COLO829 (cell line): ENCODE data around the gene PAK4.

ENCODE experiments used
- DNase-seq: peaks from one replicate; pipeline ENCODE4 v3.0.0; 2012; ENCODE audit warnings: low spot score

The PAK4 gene

DNA sequence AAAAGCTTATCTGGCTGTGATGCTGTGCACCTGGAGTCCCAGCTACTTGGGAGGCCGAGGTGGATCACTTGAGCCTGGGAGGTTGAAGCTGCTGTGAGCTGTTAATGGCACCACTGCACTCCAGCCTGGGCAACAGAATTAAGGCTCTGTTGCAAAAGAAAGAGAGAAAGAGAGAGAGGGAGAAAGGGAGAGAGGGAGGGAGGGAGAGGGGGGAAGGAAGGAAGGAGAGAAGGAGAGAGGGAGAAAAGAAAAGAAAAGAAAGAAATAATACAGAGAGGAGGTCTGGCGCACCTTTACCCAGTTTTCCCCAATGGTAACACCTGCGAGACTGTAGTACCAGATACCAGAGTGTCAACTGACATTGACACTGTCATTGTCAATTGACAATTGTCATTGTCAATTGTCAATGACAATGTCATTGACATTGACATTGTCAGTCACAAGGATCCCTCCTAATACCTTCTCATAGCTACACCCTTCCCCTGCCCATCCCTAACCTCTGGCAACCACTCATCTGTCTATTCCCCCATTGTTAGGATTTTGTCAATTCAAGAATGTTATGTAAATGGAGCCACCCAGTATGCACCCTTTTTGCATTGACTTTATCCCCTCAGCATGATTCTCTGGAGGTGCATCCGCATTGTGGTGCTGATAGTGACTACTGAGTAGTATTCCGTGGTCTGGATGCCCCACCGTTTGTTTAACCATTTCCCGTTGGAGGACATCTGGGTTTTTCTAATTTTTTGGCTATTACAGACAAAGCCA is 21.3 kb downstream of the PAK4 start:
- no peak for DNase-seq

- DNase-seq: no peak
These were observed 21.9 kb downstream of the PAK4 start for GRCh38 chr19:39147480-39147879.

GRCh38 chr19:39148939-39149529 is 23.4 kb downstream of the PAK4 start:
- DNase-seq: no peak

GRCh38 chr19:39150235-39150634 is 24.6 kb downstream of the PAK4 start:
- DNase-seq: no peak

DNA sequence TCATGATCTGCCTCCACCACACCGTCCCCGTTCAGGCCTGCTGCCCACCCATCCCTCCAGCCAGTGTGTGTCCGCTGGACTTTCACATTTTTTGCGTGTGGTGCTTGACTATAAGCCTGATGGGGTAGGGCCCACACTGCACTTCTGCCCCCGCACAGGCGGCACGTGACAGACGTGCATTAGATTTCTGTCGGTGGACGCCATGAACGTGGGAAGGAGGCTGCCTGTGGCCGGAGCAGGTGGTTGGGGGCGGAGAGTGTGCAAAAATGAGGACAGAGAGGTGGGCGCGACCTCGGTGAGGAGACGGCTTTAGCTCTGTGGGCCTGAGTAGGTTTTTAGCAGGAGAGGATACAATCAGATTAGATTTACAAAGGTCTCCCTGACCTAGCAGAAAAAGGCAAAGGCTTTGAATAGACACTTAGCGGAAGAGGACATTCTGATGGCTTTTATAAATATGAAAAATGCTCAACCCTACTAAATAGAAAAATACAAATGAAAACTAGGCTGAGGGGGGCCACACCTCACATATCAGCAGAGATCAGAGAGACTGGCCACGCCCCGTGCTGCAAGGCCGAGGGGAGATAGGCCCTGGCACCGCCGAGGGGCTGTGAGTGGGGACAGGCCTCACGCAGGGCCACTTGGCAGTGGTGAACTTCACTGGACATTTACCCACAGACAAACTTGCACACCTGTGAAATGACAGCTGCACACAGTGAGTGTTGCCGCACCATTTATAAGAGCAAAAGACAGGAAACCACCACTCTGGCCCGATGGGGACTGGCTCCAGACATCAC is 25.4 kb downstream of the PAK4 start:
- no peak for DNase-seq

- no peak for DNase-seq
These were observed 26.5 kb downstream of the PAK4 start for GRCh38 chr19:39152066-39152465.

DNA sequence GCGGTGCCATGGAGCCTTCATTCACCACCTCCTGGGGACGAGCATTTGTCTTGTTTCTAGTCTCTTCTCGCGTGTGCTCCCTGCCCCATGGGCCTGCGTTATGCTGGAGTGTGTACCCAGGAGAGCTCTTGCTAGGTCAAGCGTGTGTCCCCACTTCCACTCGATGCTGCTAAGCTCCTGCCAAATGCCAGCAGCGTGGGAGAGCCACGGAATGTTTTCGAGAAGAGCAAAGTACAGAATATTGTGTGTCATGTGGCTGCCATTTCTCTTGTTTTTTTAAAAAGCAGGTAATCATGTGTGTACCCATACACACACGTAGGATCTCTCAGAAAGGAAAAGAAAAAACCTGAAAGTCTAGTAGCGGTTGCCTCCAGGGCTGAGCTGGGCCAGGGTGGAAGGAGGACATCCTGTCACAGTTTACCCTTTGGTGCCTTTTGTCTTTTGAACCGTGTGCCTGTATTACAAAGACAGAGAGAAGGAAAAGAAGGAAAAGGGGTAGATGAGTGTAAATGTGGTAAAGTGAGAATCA is 28.6 kb downstream of the PAK4 start:
- no peak for DNase-seq

DNA sequence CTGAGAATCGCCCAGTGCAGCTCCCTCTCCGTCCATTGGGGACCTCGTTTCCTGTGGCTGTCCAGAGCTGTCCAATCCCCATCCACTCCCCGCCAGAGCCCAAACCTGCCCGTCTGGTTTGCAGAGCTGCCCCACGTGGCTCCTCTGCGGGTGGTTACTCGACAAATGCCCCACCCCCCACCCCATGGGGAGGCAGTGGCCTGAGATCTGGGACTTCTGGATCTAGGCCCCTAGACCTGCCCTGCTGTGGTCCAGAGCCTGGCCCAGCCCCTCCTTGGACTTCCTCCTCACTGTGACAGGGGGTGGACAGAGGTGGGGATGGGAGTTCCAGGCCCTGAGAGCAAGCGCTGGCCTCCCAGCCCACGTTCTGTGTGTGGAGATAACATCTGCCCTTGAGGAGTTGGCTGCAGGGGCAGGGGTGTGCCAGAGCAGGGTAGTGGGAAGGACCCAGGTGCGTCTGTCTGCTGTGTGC is 29.1 kb downstream of the PAK4 start:
- DNase-seq: no peak

GRCh38 chr19:39155114-39155700 is 29.6 kb downstream of the PAK4 start:
- DNase-seq: no peak

GRCh38 chr19:39155741-39156140 is 30.2 kb downstream of the PAK4 start:
- DNase-seq: no peak

DNA sequence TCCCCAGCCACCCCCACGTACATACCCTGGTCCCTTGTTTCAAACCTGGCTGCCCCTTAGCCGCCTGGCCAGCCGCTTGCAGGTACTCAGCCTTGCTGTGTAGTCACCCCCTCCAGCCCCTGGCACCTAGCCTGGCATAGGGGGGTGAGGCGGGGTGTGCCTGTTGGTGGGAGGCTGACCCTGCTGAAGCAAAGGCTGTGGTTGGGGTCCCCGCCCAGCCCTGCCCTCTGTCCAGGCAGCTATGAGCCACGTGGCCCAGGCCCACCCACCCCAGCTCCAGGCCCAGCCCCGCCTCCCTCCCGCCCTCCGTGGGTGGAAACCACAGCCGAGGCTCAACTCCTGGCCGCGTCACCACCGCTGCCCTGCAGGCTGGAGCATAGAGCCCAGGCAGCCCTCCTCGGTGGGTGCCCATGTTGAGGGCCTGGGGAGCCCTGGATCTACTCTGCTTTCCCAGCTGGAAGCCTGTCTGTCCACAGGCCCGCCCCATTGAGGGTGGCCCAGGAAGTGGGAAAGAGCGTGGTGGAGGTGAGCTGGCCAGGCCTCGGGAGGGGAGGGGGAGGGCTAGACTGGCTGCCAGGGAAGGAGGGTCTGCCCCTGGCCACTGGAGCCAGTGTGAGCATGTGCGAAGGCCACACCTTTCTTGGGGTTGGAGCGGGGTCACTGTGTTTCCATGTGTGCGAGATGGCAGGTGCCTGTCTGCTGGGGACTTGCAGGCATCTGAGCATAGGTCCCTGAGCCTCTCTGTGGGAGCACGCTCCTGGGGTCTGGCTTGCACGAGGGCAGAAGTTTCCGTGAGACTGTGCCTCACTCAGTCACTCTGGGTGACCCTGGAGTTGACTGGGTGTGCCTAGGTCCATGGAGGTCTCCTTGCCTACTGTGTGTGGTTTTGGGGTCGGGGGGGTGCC is 31.0 kb downstream of the PAK4 start:
- DNase-seq: no peak

GRCh38 chr19:39157275-39157996 is 31.9 kb downstream of the PAK4 start:
- no peak for DNase-seq

GRCh38 chr19:39157997-39158389 is 32.4 kb downstream of the PAK4 start:
- DNase-seq: no peak

GRCh38 chr19:39158646-39159260 is 33.2 kb downstream of the PAK4 start:
- DNase-seq: no peak

DNA sequence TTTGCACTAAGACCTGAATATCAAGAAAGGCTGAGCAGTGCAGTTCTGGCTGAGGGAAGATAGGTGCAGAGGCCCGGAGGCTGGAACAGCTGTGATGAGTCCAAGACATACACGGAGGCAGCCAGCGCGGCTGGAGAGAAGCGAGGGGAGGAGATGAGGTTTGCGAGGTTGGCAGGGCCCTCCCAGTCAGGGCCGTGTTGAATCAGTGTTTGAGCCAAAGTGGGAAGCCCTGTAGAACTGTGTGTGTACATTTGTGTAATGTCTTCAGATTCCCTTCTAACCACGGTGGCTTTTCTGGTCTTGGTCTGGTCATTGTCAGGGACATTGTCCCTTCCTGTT is 34.9 kb downstream of the PAK4 start:
- DNase-seq: no peak

DNA sequence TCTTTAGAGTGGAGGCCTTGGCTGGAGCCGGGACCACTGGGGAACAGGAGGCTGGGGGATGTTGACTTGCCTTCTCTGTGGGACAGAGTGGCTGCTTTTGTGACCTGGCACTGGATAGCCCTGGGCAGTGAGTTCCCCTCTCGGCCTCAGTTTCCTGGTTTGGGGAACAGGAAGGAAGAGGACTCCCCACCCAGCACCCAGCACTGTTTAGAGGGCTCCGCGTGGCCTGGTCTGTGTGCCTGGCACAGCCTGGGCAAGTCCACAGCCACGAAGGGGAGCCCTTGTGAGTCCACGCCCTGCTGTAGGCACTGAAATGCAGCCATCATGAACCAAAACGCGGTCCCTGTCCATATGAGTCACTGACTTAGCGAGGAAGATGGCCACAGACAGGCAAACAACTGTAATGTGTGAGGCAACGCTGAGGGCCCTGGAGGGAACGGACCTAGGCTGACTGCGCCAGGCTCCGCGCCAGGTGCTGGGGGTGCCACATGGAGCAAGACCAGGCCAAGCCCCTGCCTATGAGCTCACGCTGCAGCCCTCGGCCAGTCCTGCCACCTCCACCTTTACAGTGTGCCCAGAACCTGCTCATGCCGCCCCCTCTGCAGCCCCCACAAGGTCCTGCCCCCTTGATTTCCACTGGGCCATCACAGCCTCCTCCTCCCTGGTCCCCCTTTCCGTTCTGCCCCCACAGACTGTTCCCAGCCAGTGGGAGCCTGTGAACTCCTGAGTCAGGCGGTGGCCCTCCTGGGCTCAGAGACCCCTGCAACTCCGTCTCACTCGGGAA is 35.5 kb downstream of the PAK4 start:
- DNase-seq: no peak

- DNase-seq: no peak
These were observed 37.0 kb downstream of the PAK4 start for GRCh38 chr19:39162441-39163043.

DNA sequence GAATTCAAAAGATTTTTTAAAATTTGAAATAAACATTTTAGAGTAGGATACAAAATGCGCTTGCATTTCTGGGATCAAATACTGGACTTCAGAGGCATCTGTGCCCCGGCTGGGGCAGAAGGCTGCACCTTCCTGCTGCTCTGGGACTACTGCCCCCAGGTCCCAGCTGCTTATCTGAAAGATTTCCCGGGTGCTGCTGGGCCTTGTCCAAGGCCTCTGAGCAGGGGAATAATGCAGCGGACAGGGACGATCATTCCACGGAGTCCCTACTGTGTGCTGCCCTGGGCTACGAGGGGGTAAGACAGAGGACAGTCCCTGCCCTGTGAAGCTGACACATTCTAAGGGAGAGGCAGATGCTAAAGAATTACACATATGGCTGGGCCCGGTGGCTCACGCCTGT is 38.0 kb downstream of the PAK4 start:
- DNase-seq: no peak

- DNase-seq: no peak
These were observed 38.7 kb downstream of the PAK4 start for GRCh38 chr19:39164289-39164688.
